ENCODE measurements around the gene CHN1.

GRCh38 chr2:174939046-174939445 lies 66.1 kb downstream of the CHN1 start:
- TF ChIP-seq CTCF (IDR thresholded peaks at IDR 0.05) = no peak
- TF ChIP-seq POLR2A (IDR thresholded peaks at IDR 0.05) = no peak

Data from thyroid gland (tissue), 4 donors.